Aorta (tissue), 5 donors: ENCODE measurements around the gene C19orf12. TPM values are rescaled to one million over a fixed set of nuclear protein-coding genes. Genes with fewer than 3 reads are reported as not detected.
"Not testable (repeated sequence)": the region's sequence is repeated elsewhere in the genome, so short reads cannot be mapped to it uniquely, and the experiment has no call there.

Source experiments
- ATAC-seq: fragments of 200-7000 bp; cut with Tn5 transposase; one replicate; pipeline ENCODE4 v1.9.1; 2022; ENCODE audit warnings: moderate library complexity; ENCODE audit not compliant: low FRiP score
- DNase-seq, 2 donors: peaks; one replicate each; pipeline ENCODE4 v3.0.0-alpha.2; 2020
- H3K27ac ChIP-seq, 2 donors: one replicate each; pipeline ENCODE4 v1.5.1; 2013; ENCODE audit warnings: low read length in 2 of 2, mild to moderate bottlenecking in 2 of 2, moderate library complexity in 2 of 2, control low read depth in 1 of 2, inconsistent platforms in 1 of 2, low read depth in 1 of 2
- H3K27me3 ChIP-seq, 2 donors: one replicate each; pipeline ENCODE4 v1.6.1; 2013; ENCODE audit warnings: control low read depth in 1 of 2, low read length in 1 of 2, mild to moderate bottlenecking in 1 of 2, moderate library complexity in 1 of 2; ENCODE audit not compliant: insufficient read depth in 2 of 2, control insufficient read depth in 1 of 2
- H3K36me3 ChIP-seq, 2 donors: one replicate each; pipeline ENCODE4 v1.6.1; 2013; ENCODE audit warnings: control low read depth in 1 of 2, low read length in 1 of 2, mild to moderate bottlenecking in 1 of 2; ENCODE audit not compliant: insufficient read depth in 2 of 2, control insufficient read depth in 1 of 2
- H3K4me1 ChIP-seq, 2 donors: one replicate each; pipeline ENCODE4 v1.6.1; 2013; ENCODE audit warnings: low read length in 2 of 2, control low read depth in 1 of 2, mild to moderate bottlenecking in 1 of 2, moderate library complexity in 1 of 2; ENCODE audit not compliant: insufficient read depth in 2 of 2, control insufficient read depth in 1 of 2
- H3K4me3 ChIP-seq, 2 donors: one replicate each; pipeline ENCODE4 v1.5.1; 2013; ENCODE audit warnings: low read length in 2 of 2, control low read depth in 1 of 2, mild to moderate bottlenecking in 1 of 2
- H3K9me3 ChIP-seq: one replicate; pipeline ENCODE4 v1.6.1; 2013; ENCODE audit warnings: mild to moderate bottlenecking, low read length; ENCODE audit not compliant: control insufficient read depth
- WGBS, 2 donors: extraction: QIAGEN DNeasy Blood & Tissue Kit; methylation state at CpG; one replicate each; pipeline ENCODE4 v1.1.7; 2013; 5-methylcytosine and 5-hydroxymethylcytosine counted together
- intact Hi-C, 2 donors: fragments of 100-400 bp; cut with DNase I; formaldehyde crosslinking; loops; one replicate each; pipeline versions ENCODE4 v1.14.2 to v1.15.0; 2022
- polyA plus RNA-seq, 2 donors: library from polyadenylated mRNA; stranded (reverse); fragments of 200-250 nt; gene quantifications; one replicate each; pipeline ENCODE4 v1.2.3, GENCODE V29; 2013
- total RNA-seq, 2 donors: library from RNA; stranded (reverse); fragmentation: NEBNext Ultra II Directional; extraction: Animal tissue kit (Norgen Biotek cat#: 25700); gene quantifications; one replicate each; pipeline ENCODE4 v1.2.1, GENCODE V29; 2021
- donor health status: healthy with polysubstance abuse.
- donor health status: Bipolar disorder and iron deficiency.
- donor health status: DM: no; HTN: no; CAD: no.
- donor health status: DM: no; HTN: no; CAD: no.
- donor health status: DM: yes; HTN: yes; CAD: no.

Gene C19orf12
- total and polyA plus RNA-seq, 4 donors, result 14.3 to 32.8 (median 22.9) TPM

- no peaks in the 10 kb centered on the region for H3K27me3 ChIP-seq
- H3K27ac ChIP-seq, result peak overlapping the region; percentile 61 to 69
- no peaks in the 10 kb centered on the region for H3K9me3 ChIP-seq
- H3K4me1 ChIP-seq, result no peaks in the 10 kb centered on the region
- peak overlapping the region; percentile 57 to 83 for H3K4me3 ChIP-seq
- no peak for ATAC-seq
- H3K36me3 ChIP-seq, result no peaks in the 10 kb centered on the region
- DNase-seq, result peak in 1 of 2 donors; percentile 40
- intact Hi-C loops, result loop anchor here (1.0 to 5.0 kb wide), 4 partner anchors 22 to 106 kb away; no protein-coding TSS in a partner anchor
- WGBS, 2 donors, result 22 to 24% methylated on average over 13 of the region's 13 CpGs
Measured at GRCh38 chr19:29715701-29716581, 880 bp upstream of the C19orf12 start.

GRCh38 chr19:29714371-29714952 is 599 bp downstream of the C19orf12 start:
- H3K4me3 ChIP-seq, result peak overlapping the region; percentile 57 to 83
- DNase-seq (peak; percentile 33 to 56), ATAC-seq (no peak)
- 17 to 25% methylated on average over 12 to 15 of the region's 15 CpGs for WGBS, 2 donors
- no peaks in the 10 kb centered on the region for H3K27me3 ChIP-seq
- intact Hi-C loops, result no loop called here
- peak overlapping the region in 1 of 2 donors; percentile 61 for H3K27ac ChIP-seq
- H3K9me3 ChIP-seq, result no peaks in the 10 kb centered on the region
- H3K36me3 ChIP-seq, result no peaks in the 10 kb centered on the region
- H3K4me1 ChIP-seq, result no peaks in the 10 kb centered on the region

- intact Hi-C loops, result no loop called here
- 71 to 72% methylated on average over 9 of the region's 9 CpGs for WGBS, 2 donors
- H3K9me3 ChIP-seq, result no peaks in the 10 kb centered on the region
- DNase-seq, result no peak
- H3K4me3 ChIP-seq, result no peak overlapping the region
- no peaks in the 10 kb centered on the region for H3K36me3 ChIP-seq
- no peaks in the 10 kb centered on the region for H3K4me1 ChIP-seq
- H3K27me3 ChIP-seq, result no peaks in the 10 kb centered on the region
- H3K27ac ChIP-seq, result no peak overlapping the region
- no peak for ATAC-seq
Measured at GRCh38 chr19:29712744-29713516, 2.1 kb downstream of the C19orf12 start.

- peak in 1 of 2 donors; percentile 12 for DNase-seq
- no peaks in the 10 kb centered on the region for H3K9me3 ChIP-seq
- no peak overlapping the region for H3K4me3 ChIP-seq
- 76% methylated on average over 6 of the region's 6 CpGs for WGBS, 2 donors
- no peak overlapping the region for H3K27ac ChIP-seq
- no peaks in the 10 kb centered on the region for H3K27me3 ChIP-seq
- no peak for ATAC-seq
- H3K4me1 ChIP-seq, result no peaks in the 10 kb centered on the region
- intact Hi-C loops, result no loop called here
- H3K36me3 ChIP-seq, result no peaks in the 10 kb centered on the region
Measured at GRCh38 chr19:29711584-29712132, 3.4 kb downstream of the C19orf12 start.

- H3K27ac ChIP-seq, DNase-seq, H3K27me3 ChIP-seq, intact Hi-C loops, H3K9me3 ChIP-seq, H3K4me3 ChIP-seq, ATAC-seq, H3K36me3 ChIP-seq, H3K4me1 ChIP-seq: not testable (repeated sequence)
- WGBS, 2 donors, result 93 to 100% methylated on average over 2 of the region's 2 CpGs
Measured at GRCh38 chr19:29709440-29709798, 5.6 kb downstream of the C19orf12 start.

- WGBS, 2 donors, result 29 to 40% methylated on average over 18 of the region's 18 CpGs
- no peak for DNase-seq
- Histone ChIP-seq H3K4me3 (no peak overlapping the region), H3K9me3 (no peaks in the 10 kb centered on the region), H3K27ac (no peak overlapping the region), H3K36me3 (no peaks in the 10 kb centered on the region), H3K27me3 (no peaks in the 10 kb centered on the region), H3K4me1 (no peaks in the 10 kb centered on the region)
- ATAC-seq, result peak; percentile 52
- intact Hi-C loops, result no loop called here
Measured at GRCh38 chr19:29708554-29709439, 6.3 kb downstream of the C19orf12 start.

- Histone ChIP-seq H3K4me3 (no peak overlapping the region), H3K27ac (no peak overlapping the region), H3K36me3 (peaks cover 0 to 4% of the 10 kb centered on the region in 2 donors), H3K4me1 (no peaks in the 10 kb centered on the region), H3K9me3 (no peaks in the 10 kb centered on the region), H3K27me3 (no peaks in the 10 kb centered on the region)
- DNase-seq (peak; percentile 12 to 23), ATAC-seq (no peak)
- intact Hi-C loops, result no loop called here
- 81 to 83% methylated on average over 6 of the region's 6 CpGs for WGBS, 2 donors
Measured at GRCh38 chr19:29706635-29707034, 8.4 kb downstream of the C19orf12 start.

- WGBS, 2 donors, result 92 to 93% methylated on average over 9 of the region's 9 CpGs
- intact Hi-C loops, result no loop called here
- Histone ChIP-seq H3K36me3 (peaks cover 0 to 4% of the 10 kb centered on the region in 2 donors), H3K27me3 (no peaks in the 10 kb centered on the region), H3K4me1 (no peaks in the 10 kb centered on the region), H3K4me3 (no peak overlapping the region), H3K27ac (no peak overlapping the region), H3K9me3 (no peaks in the 10 kb centered on the region)
- DNase-seq (peak; percentile 15 to 18), ATAC-seq (no peak)
Measured at GRCh38 chr19:29705706-29706105, 9.4 kb downstream of the C19orf12 start.
